ENCODE data around the gene FNIP2.

FNIP2 gene

DNA sequence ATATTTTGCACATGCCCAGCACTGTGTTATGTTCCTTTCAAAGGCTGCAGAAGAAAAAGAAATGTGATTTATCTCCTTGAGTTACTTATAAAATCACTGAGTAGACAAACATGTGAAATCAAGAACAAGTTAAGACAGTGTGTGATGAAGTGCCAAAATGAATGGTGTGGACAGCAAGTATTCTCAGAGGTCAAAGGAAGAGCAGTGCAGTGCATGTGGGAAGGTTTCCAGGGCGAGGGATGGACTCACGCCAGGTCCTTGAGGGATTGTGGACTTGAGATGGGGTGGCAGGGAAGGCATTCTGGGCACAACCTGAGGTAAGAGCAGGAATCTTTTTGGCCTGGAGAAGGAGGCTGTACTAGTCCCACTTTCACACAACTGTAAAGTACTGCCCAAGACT lies 115.5 kb downstream of the FNIP2 start:
- no peak overlapping the region for H2BK120ac ChIP-seq (ENCODE audit: low read depth, low read length)
- WGBS (ENCODE audit: extremely low coverage, insufficient coverage, low lambda C conversion rate): no CpG with 5 or more reads among the region's 2 CpGs
- no peak overlapping the region for H3K23ac ChIP-seq (ENCODE audit: low read length)
- no peak overlapping the region for H2AK5ac ChIP-seq (ENCODE audit: low read length)
- H3K4ac ChIP-seq (ENCODE audit: low read depth, low read length): no peak overlapping the region
- no peak overlapping the region for H3K4me2 ChIP-seq (ENCODE audit: low read length)
- H3K27me3 ChIP-seq (ENCODE audit: insufficient read depth, low read length, poor library complexity): no peaks in the 10 kb centered on the region
- H3K79me1 ChIP-seq (ENCODE audit: low read length): no peaks in the 10 kb centered on the region
- no peak overlapping the region for H4K8ac ChIP-seq (ENCODE audit: low read depth, low read length)
- H3K4me1 ChIP-seq (ENCODE audit: control insufficient read depth, low read depth, low read length): no peaks in the 10 kb centered on the region
- no peak overlapping the region for H3K27ac ChIP-seq (ENCODE audit: low read depth, low read length)
- H3K18ac ChIP-seq (ENCODE audit: low read length): no peak overlapping the region
- no peak overlapping the region for H3K56ac ChIP-seq (ENCODE audit: low read length)
- H3K4me3 ChIP-seq (ENCODE audit: low read length): no peak overlapping the region
- no peak overlapping the region for H2BK15ac ChIP-seq (replicated peaks; ENCODE audit: low read depth)
- H4K5ac ChIP-seq (ENCODE audit: low read length): no peak overlapping the region
- no peak for DNase-seq
- no peaks in the 10 kb centered on the region for H3K79me2 ChIP-seq (ENCODE audit: control insufficient read depth, insufficient read depth, low read length)
- H2BK5ac ChIP-seq (ENCODE audit: low read length): no peak overlapping the region
- H3K36me3 ChIP-seq (ENCODE audit: control insufficient read depth, insufficient read depth, low read length): no peaks in the 10 kb centered on the region
- no peak overlapping the region for H3K9ac ChIP-seq (ENCODE audit: low read length)

DNA sequence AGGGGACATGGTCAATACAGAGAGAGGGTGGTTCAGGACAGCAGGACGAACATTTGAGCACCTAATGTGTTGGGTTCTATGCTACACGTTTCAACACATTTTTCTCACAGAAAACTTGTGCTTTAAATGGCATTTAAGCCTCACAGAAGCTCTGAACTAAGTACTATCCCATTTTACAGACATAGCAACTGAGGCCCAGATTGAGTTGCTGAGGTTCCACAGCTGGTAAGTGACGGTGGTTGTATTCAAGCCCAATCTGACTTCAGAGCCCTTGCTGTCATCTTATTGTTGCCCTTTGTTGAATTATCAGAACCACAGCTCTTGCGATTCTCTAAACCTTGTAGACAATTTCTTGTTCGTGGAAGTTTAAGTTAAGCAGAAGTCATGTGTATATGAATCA lies 116.7 kb downstream of the FNIP2 start:
- Histone ChIP-seq H3K4me2 (ENCODE audit: low read length) (no peak overlapping the region), H3K4me3 (ENCODE audit: low read length) (no peak overlapping the region), H3K9ac (ENCODE audit: low read length) (no peak overlapping the region), H3K27me3 (ENCODE audit: insufficient read depth, low read length, poor library complexity) (no peaks in the 10 kb centered on the region), H4K8ac (ENCODE audit: low read depth, low read length) (no peak overlapping the region), H2BK120ac (ENCODE audit: low read depth, low read length) (no peak overlapping the region), H2BK5ac (ENCODE audit: low read length) (no peak overlapping the region), H4K5ac (ENCODE audit: low read length) (no peak overlapping the region), H3K56ac (ENCODE audit: low read length) (no peak overlapping the region), H3K36me3 (ENCODE audit: control insufficient read depth, insufficient read depth, low read length) (no peaks in the 10 kb centered on the region), H3K79me2 (ENCODE audit: control insufficient read depth, insufficient read depth, low read length) (no peaks in the 10 kb centered on the region), H3K18ac (ENCODE audit: low read length) (no peak overlapping the region), H3K79me1 (ENCODE audit: low read length) (no peaks in the 10 kb centered on the region), H2AK5ac (ENCODE audit: low read length) (no peak overlapping the region), H3K4ac (ENCODE audit: low read depth, low read length) (no peak overlapping the region), H2BK15ac (replicated peaks; ENCODE audit: low read depth) (no peak overlapping the region), H3K4me1 (ENCODE audit: control insufficient read depth, low read depth, low read length) (no peaks in the 10 kb centered on the region), H3K27ac (ENCODE audit: low read depth, low read length) (no peak overlapping the region), H3K23ac (ENCODE audit: low read length) (no peak overlapping the region)
- no peak for DNase-seq
- WGBS (ENCODE audit: extremely low coverage, insufficient coverage, low lambda C conversion rate): no CpG with 5 or more reads among the region's 5 CpGs

DNA sequence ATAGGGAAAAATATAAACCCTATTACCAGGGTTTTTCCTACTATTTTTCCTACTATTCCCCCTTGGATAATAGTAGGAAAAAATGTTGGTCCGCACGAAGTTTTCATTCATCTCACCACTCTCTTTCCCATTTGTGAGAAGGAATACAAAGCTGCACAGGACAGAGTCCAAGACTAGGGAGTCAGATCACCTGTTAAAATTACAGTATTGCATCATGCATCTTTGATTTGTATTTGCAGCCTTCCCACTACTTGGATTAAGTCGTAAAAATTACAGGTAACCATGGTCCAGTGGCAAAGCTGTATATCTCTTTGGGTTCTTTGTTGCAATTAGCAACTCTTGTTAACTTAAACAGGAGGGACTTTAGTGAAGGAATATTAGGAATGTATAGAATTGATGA lies 121.5 kb downstream of the FNIP2 start:
- Histone ChIP-seq H3K4me1 (ENCODE audit: control insufficient read depth, low read depth, low read length) (no peaks in the 10 kb centered on the region), H3K79me2 (ENCODE audit: control insufficient read depth, insufficient read depth, low read length) (no peaks in the 10 kb centered on the region), H3K4ac (ENCODE audit: low read depth, low read length) (no peak overlapping the region), H3K27me3 (ENCODE audit: insufficient read depth, low read length, poor library complexity) (peaks cover 2% of the 10 kb centered on the region), H2AK5ac (ENCODE audit: low read length) (no peak overlapping the region), H2BK120ac (ENCODE audit: low read depth, low read length) (no peak overlapping the region), H2BK5ac (ENCODE audit: low read length) (no peak overlapping the region), H3K36me3 (ENCODE audit: control insufficient read depth, insufficient read depth, low read length) (no peaks in the 10 kb centered on the region), H3K18ac (ENCODE audit: low read length) (no peak overlapping the region), H3K23ac (ENCODE audit: low read length) (no peak overlapping the region), H4K8ac (ENCODE audit: low read depth, low read length) (no peak overlapping the region), H2BK15ac (replicated peaks; ENCODE audit: low read depth) (no peak overlapping the region), H3K56ac (ENCODE audit: low read length) (no peak overlapping the region), H3K4me3 (ENCODE audit: low read length) (no peak overlapping the region), H3K27ac (ENCODE audit: low read depth, low read length) (no peak overlapping the region), H3K9ac (ENCODE audit: low read length) (no peak overlapping the region), H3K79me1 (ENCODE audit: low read length) (no peaks in the 10 kb centered on the region), H4K5ac (ENCODE audit: low read length) (no peak overlapping the region), H3K4me2 (ENCODE audit: low read length) (no peak overlapping the region)
- no CpG with 5 or more reads among the region's 3 CpGs for WGBS (ENCODE audit: extremely low coverage, insufficient coverage, low lambda C conversion rate)
- DNase-seq: no peak

DNA sequence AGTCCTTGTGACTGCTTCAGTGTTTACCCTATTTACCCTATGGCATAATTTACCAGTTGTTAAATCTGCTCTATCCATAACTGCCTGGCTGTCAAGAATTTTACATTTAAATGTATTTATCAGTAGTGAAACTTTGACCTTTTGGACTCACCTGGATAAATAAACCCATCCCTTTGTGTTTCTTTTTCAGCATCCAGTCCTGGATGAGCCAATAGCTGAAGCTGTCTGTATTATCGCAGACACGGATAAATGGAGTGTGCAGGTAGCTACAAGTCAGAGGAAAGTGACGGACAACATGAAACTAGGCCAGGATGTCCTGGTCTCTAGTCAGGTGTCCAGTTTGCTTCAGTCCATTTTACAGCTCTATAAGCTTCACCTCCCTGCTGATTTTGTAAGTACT lies 122.4 kb downstream of the FNIP2 start:
- Histone ChIP-seq H3K27me3 (ENCODE audit: insufficient read depth, low read length, poor library complexity) (peaks cover 2% of the 10 kb centered on the region), H3K56ac (ENCODE audit: low read length) (no peak overlapping the region), H3K23ac (ENCODE audit: low read length) (no peak overlapping the region), H3K4me3 (ENCODE audit: low read length) (no peak overlapping the region), H3K4ac (ENCODE audit: low read depth, low read length) (no peak overlapping the region), H2BK120ac (ENCODE audit: low read depth, low read length) (no peak overlapping the region), H3K79me2 (ENCODE audit: control insufficient read depth, insufficient read depth, low read length) (no peaks in the 10 kb centered on the region), H3K9ac (ENCODE audit: low read length) (no peak overlapping the region), H4K8ac (ENCODE audit: low read depth, low read length) (no peak overlapping the region), H3K79me1 (ENCODE audit: low read length) (no peaks in the 10 kb centered on the region), H3K27ac (ENCODE audit: low read depth, low read length) (no peak overlapping the region), H3K18ac (ENCODE audit: low read length) (no peak overlapping the region), H3K4me1 (ENCODE audit: control insufficient read depth, low read depth, low read length) (no peaks in the 10 kb centered on the region), H3K4me2 (ENCODE audit: low read length) (no peak overlapping the region), H2BK5ac (ENCODE audit: low read length) (no peak overlapping the region), H2BK15ac (replicated peaks; ENCODE audit: low read depth) (no peak overlapping the region), H2AK5ac (ENCODE audit: low read length) (no peak overlapping the region), H4K5ac (ENCODE audit: low read length) (no peak overlapping the region), H3K36me3 (ENCODE audit: control insufficient read depth, insufficient read depth, low read length) (no peaks in the 10 kb centered on the region)
- DNase-seq: no peak
- no CpG with 5 or more reads among the region's 3 CpGs for WGBS (ENCODE audit: extremely low coverage, insufficient coverage, low lambda C conversion rate)

DNA sequence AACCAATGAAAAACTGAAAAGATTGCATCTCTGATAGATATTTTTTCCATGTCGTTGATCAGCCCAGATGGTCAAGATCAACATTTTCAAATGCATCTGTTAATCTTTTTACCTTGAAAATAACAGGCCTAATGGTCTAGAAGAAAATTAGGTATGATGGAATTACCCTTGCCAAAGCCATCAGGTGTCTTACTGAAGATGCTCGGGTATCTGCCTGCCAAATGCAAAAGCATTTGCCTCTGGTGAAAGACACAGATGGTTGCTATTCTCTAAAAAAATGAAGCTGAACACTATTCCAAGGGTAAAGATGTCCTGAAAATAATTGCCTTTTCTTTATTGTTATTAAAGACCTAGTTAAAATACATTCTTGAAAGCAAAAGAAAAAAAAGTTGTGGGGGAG lies 126.0 kb downstream of the FNIP2 start:
- Histone ChIP-seq H3K9ac (ENCODE audit: low read length) (no peak overlapping the region), H4K8ac (ENCODE audit: low read depth, low read length) (no peak overlapping the region), H3K18ac (ENCODE audit: low read length) (no peak overlapping the region), H3K23ac (ENCODE audit: low read length) (no peak overlapping the region), H4K5ac (ENCODE audit: low read length) (no peak overlapping the region), H3K4me2 (ENCODE audit: low read length) (no peak overlapping the region), H3K56ac (ENCODE audit: low read length) (no peak overlapping the region), H3K27ac (ENCODE audit: low read depth, low read length) (no peak overlapping the region), H3K27me3 (ENCODE audit: insufficient read depth, low read length, poor library complexity) (peaks cover 2% of the 10 kb centered on the region), H2BK5ac (ENCODE audit: low read length) (no peak overlapping the region), H2BK15ac (replicated peaks; ENCODE audit: low read depth) (no peak overlapping the region), H2AK5ac (ENCODE audit: low read length) (no peak overlapping the region), H2BK120ac (ENCODE audit: low read depth, low read length) (no peak overlapping the region), H3K4me3 (ENCODE audit: low read length) (no peak overlapping the region), H3K79me2 (ENCODE audit: control insufficient read depth, insufficient read depth, low read length) (no peaks in the 10 kb centered on the region), H3K36me3 (ENCODE audit: control insufficient read depth, insufficient read depth, low read length) (no peaks in the 10 kb centered on the region), H3K4me1 (ENCODE audit: control insufficient read depth, low read depth, low read length) (no peaks in the 10 kb centered on the region), H3K4ac (ENCODE audit: low read depth, low read length) (no peak overlapping the region), H3K79me1 (ENCODE audit: low read length) (no peaks in the 10 kb centered on the region)
- WGBS (ENCODE audit: extremely low coverage, insufficient coverage, low lambda C conversion rate): no CpG with 5 or more reads among the region's 2 CpGs
- no peak for DNase-seq

DNA sequence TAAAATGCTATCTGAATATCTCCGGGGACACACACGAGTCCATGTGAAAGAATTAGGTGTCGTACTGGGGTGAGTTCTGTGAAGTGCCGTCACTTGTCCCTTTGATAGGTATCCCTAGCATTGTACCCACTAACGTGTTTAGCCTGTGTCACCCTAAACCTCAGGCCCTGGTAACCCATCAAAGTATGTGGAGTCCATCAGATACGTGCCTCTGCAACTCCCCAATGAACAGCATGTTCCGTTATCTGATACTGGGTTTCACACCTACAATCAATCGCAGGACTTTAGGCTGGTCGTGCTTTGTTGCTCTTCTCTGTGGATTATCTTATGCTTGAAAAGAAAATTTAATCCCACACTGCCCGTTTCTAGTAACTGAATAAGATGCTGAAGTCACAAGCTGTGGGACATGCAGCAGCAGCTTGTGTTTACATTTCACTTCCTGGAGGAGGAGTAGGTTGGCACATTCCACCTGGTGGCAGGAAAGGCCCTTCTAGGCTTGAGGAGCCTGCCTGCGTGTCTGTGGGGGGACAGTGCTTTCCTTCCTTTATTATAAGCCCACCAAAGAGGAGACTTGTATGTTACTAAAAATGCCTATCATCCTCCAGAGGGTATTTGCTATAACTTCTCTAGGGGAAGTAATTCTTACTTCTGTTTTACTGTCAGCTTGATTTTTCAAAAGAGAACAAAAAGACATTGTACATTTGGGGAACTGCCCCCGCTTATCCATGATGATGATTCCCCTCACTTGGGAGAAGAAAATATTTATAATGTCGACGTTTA lies 127.2 kb downstream of the FNIP2 start:
- DNase-seq: peak; percentile 81
- H3K18ac ChIP-seq (ENCODE audit: low read length): peak overlapping the region; percentile 51
- H3K56ac ChIP-seq (ENCODE audit: low read length): no peak overlapping the region
- WGBS (ENCODE audit: extremely low coverage, insufficient coverage, low lambda C conversion rate): no CpG with 5 or more reads among the region's 14 CpGs
- no peak overlapping the region for H3K9ac ChIP-seq (ENCODE audit: low read length)
- H3K27me3 ChIP-seq (ENCODE audit: insufficient read depth, low read length, poor library complexity): peaks cover 2% of the 10 kb centered on the region
- no peak overlapping the region for H4K5ac ChIP-seq (ENCODE audit: low read length)
- no peak overlapping the region for H4K8ac ChIP-seq (ENCODE audit: low read depth, low read length)
- no peak overlapping the region for H3K4ac ChIP-seq (ENCODE audit: low read depth, low read length)
- H3K27ac ChIP-seq (ENCODE audit: low read depth, low read length): no peak overlapping the region
- H3K23ac ChIP-seq (ENCODE audit: low read length): no peak overlapping the region
- H3K79me2 ChIP-seq (ENCODE audit: control insufficient read depth, insufficient read depth, low read length): no peaks in the 10 kb centered on the region
- no peak overlapping the region for H3K4me3 ChIP-seq (ENCODE audit: low read length)
- no peak overlapping the region for H2AK5ac ChIP-seq (ENCODE audit: low read length)
- no peaks in the 10 kb centered on the region for H3K4me1 ChIP-seq (ENCODE audit: control insufficient read depth, low read depth, low read length)
- H2BK120ac ChIP-seq (ENCODE audit: low read depth, low read length): no peak overlapping the region
- H2BK15ac ChIP-seq (replicated peaks; ENCODE audit: low read depth): no peak overlapping the region
- H2BK5ac ChIP-seq (ENCODE audit: low read length): no peak overlapping the region
- no peak overlapping the region for H3K4me2 ChIP-seq (ENCODE audit: low read length)
- H3K79me1 ChIP-seq (ENCODE audit: low read length): no peaks in the 10 kb centered on the region
- H3K36me3 ChIP-seq (ENCODE audit: control insufficient read depth, insufficient read depth, low read length): no peaks in the 10 kb centered on the region
